Natural killer cell (primary cell): Measurements from ENCODE around the gene GALNT1. TPM values are rescaled to one million over a fixed set of nuclear protein-coding genes. Genes with fewer than 3 reads are reported as not detected.
"Not testable (repeated sequence)": the region's sequence is repeated elsewhere in the genome, so short reads cannot be mapped to it uniquely, and the experiment has no call there.

ENCODE experiments used
- ATAC-seq, 3 donors: fragments of 150-1000 bp in 2 of 3; fragments of 200-7000 bp in 1 of 3; cut with Tn5 transposase; 1 replicate in 1 of 3; 2 replicates in 2 of 3; pipeline ENCODE4 v1.10.0; 2021; ENCODE audit warnings: mild to moderate bottlenecking in 2 of 3, moderate library complexity in 2 of 3
- DNase-seq, 2 donors: peaks; one replicate each; pipeline versions ENCODE4 v3.0.0 to v3.0.0-alpha.2; 2013 to 2021; ENCODE audit warnings: mixed read lengths in 1 of 2
- H3K27ac ChIP-seq: one replicate; pipeline ENCODE4 v1.5.1; 2013; ENCODE audit warnings: mild to moderate bottlenecking, low read length
- H3K27me3 ChIP-seq: one replicate; pipeline ENCODE4 v1.6.1; 2013; ENCODE audit warnings: low read length; ENCODE audit not compliant: control insufficient read depth, insufficient read depth
- H3K36me3 ChIP-seq: one replicate; pipeline ENCODE4 v1.6.1; 2013; ENCODE audit warnings: low read length; ENCODE audit not compliant: control insufficient read depth, insufficient read depth
- H3K4me1 ChIP-seq: one replicate; pipeline ENCODE4 v1.6.1; 2013; ENCODE audit warnings: low read length; ENCODE audit not compliant: control insufficient read depth, insufficient read depth
- H3K4me3 ChIP-seq: one replicate; pipeline ENCODE4 v1.5.1; 2013; ENCODE audit warnings: low read length
- H3K9me3 ChIP-seq: one replicate; pipeline ENCODE4 v1.6.1; 2013; ENCODE audit warnings: low read length; ENCODE audit not compliant: control insufficient read depth, insufficient read depth
- H3K27ac Mint-ChIP-seq, 2 donors: one replicate each; pipeline ENCODE4 v1.8.0; 2022; ENCODE audit warnings: mild to moderate bottlenecking in 2 of 2, mixed read lengths in 2 of 2, moderate library complexity in 1 of 2
- H3K27me3 Mint-ChIP-seq, 2 donors: one replicate each; pipeline ENCODE4 v1.8.0; 2022; ENCODE audit warnings: low read depth in 2 of 2, mixed read lengths in 2 of 2
- H3K36me3 Mint-ChIP-seq: one replicate; pipeline ENCODE4 v1.8.0; 2022; ENCODE audit warnings: mixed read lengths
- H3K4me1 Mint-ChIP-seq, 2 donors: one replicate each; pipeline ENCODE4 v1.8.0; 2022; ENCODE audit warnings: mixed read lengths in 2 of 2
- H3K4me3 Mint-ChIP-seq: one replicate; pipeline ENCODE4 v1.8.0; 2022; ENCODE audit warnings: mild to moderate bottlenecking, moderate library complexity, mixed read lengths
- H3K9me3 Mint-ChIP-seq, 2 donors: one replicate each; pipeline ENCODE4 v1.8.0; 2022; ENCODE audit warnings: mixed read lengths in 2 of 2
- WGBS: methylation state at CpG from one replicate; pipeline ENCODE4 v1.1.7; 2013; ENCODE audit warnings: missing lambda C conversion rate; ENCODE audit not compliant: insufficient coverage; 5-methylcytosine and 5-hydroxymethylcytosine counted together
- intact Hi-C: fragments of 100-400 bp; cut with micrococcal nuclease; formaldehyde crosslinking; loops from one replicate; pipeline ENCODE4 v1.14.2; 2022
- total RNA-seq, 4 donors: library from RNA; stranded (reverse); fragments of 120-200 nt in 1 of 4; gene quantifications; one replicate each; pipeline versions ENCODE4 v1.2.3 to v1.2.4, GENCODE V29; 2013 to 2022
- TF ChIP-seq, protein P1 (sequence below): fragments of 200-600 bp; IDR thresholded peaks from one replicate; pipeline ENCODE4 v1.8.0; 2022; ENCODE audit warnings: antibody characterized with exemption

Gene GALNT1
- total RNA-seq, 3 donors from 2014 or later (not counting 1 experiment from before 2014, with no cell fraction given) = 49.2 to 57.1 (median 50.0) TPM

DNA sequence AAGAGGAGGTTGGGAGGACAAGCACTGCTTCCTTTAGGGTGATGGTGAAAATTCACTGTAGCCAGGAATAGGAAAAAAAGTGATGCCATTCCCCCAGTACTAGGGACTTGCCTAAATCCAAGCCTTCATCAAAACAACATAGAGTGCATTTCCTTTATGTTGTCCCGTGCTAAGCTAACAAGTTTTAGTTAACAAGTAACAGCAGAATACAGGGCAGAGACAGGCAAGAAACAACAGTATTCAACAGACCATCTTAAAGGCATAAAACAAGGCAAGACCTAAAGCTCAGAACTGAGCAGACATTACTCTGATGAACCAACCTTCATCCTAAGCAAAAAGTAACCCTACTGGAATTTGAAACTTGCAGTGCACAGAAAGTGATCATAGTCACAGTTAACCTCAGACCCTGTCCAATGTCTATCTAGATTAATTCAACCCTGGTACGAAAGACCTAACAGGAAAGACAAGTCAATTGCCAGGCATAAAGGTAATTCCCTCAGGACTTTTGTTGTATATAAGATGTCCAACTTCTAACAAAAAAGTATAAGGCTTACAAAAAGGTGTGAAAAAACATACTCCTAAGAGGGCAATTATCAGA lies 34.4 kb upstream of the GALNT1 start:
- DNase-seq = no peak
- no peaks in the 10 kb centered on the region for H3K4me1 Mint-ChIP-seq
- no peaks in the 10 kb centered on the region for H3K36me3 Mint-ChIP-seq
- intact Hi-C loops = no loop called here
- Histone ChIP-seq H3K4me3 (no peak overlapping the region), H3K27me3 (no peaks in the 10 kb centered on the region), H3K36me3 (no peaks in the 10 kb centered on the region), H3K9me3 (no peaks in the 10 kb centered on the region), H3K27ac (no peak overlapping the region), H3K4me1 (no peaks in the 10 kb centered on the region)
- ATAC-seq = no peak
- 83% methylated on average over 1 of the region's 2 CpGs for WGBS
- H3K27ac Mint-ChIP-seq = no peak overlapping the region
- peaks cover 13 to 17% of the 10 kb centered on the region in 2 donors for H3K27me3 Mint-ChIP-seq
- no peak overlapping the region for H3K4me3 Mint-ChIP-seq
- H3K9me3 Mint-ChIP-seq = no peaks in the 10 kb centered on the region
- TF ChIP-seq, protein P1, sequence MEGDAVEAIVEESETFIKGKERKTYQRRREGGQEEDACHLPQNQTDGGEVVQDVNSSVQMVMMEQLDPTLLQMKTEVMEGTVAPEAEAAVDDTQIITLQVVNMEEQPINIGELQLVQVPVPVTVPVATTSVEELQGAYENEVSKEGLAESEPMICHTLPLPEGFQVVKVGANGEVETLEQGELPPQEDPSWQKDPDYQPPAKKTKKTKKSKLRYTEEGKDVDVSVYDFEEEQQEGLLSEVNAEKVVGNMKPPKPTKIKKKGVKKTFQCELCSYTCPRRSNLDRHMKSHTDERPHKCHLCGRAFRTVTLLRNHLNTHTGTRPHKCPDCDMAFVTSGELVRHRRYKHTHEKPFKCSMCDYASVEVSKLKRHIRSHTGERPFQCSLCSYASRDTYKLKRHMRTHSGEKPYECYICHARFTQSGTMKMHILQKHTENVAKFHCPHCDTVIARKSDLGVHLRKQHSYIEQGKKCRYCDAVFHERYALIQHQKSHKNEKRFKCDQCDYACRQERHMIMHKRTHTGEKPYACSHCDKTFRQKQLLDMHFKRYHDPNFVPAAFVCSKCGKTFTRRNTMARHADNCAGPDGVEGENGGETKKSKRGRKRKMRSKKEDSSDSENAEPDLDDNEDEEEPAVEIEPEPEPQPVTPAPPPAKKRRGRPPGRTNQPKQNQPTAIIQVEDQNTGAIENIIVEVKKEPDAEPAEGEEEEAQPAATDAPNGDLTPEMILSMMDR = no peak

DNA sequence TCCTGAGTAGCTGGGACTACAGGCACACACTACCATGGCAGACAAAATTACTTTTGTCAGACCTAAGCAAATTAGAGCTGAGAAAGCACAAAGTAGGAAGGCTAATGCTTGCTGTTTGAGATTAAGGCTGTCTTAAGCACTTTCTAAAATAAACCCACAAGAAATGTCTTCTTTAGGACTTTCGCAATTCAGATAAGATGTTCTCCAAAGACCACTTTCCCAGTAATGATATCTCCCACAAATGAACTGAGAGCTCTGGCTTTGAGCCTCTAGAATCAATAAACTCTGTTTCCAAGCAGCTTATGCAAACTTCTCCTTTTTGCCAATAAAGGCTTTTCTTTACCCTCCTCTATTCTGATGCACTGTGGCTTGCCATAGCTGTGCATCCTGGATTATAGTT lies 32.0 kb upstream of the GALNT1 start:
- no peaks in the 10 kb centered on the region for H3K36me3 ChIP-seq
- H3K27me3 ChIP-seq = no peaks in the 10 kb centered on the region
- DNase-seq (no peak), ATAC-seq (no peak)
- no peak overlapping the region for H3K27ac Mint-ChIP-seq
- H3K9me3 Mint-ChIP-seq = no peaks in the 10 kb centered on the region
- intact Hi-C loops = no loop called here
- TF ChIP-seq, protein P1 = no peak
- peaks cover 13 to 26% of the 10 kb centered on the region in 2 donors for H3K27me3 Mint-ChIP-seq
- H3K4me1 ChIP-seq = no peaks in the 10 kb centered on the region
- no peaks in the 10 kb centered on the region for H3K36me3 Mint-ChIP-seq
- no peak overlapping the region for H3K4me3 Mint-ChIP-seq
- no peak overlapping the region for H3K27ac ChIP-seq
- no peak overlapping the region for H3K4me3 ChIP-seq
- H3K4me1 Mint-ChIP-seq = no peaks in the 10 kb centered on the region
- H3K9me3 ChIP-seq = no peaks in the 10 kb centered on the region
- 93% methylated on average over 1 of the region's 1 CpG for WGBS

DNA sequence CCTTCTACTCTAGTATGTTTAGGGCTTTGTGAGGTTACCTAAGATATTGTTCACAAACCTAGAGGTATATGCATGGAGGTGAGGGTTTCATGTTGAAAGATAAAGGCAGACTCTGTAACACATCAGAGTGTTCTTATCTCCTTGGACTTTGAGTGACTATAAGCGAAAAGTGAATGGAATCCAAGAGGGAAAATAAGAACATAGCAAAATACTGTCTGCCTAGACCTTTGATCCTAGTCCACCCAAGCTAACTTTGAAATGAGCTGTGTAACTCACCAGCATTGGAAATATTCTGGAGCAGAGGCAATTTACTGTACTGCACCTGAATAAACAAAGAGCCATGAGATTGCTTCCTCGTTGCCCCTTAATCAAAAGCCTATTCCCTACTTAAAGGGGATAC lies 28.2 kb upstream of the GALNT1 start:
- Mint-ChIP-seq H3K27me3 (peaks cover 6 to 19% of the 10 kb centered on the region in 2 donors), H3K4me1 (no peaks in the 10 kb centered on the region), H3K9me3 (no peaks in the 10 kb centered on the region), H3K27ac (no peak overlapping the region), H3K36me3 (no peaks in the 10 kb centered on the region), H3K4me3 (no peak overlapping the region)
- WGBS = 93% methylated on average over 1 of the region's 2 CpGs
- Histone ChIP-seq H3K27me3 (no peaks in the 10 kb centered on the region), H3K4me1 (no peaks in the 10 kb centered on the region), H3K9me3 (no peaks in the 10 kb centered on the region), H3K4me3 (no peak overlapping the region), H3K36me3 (no peaks in the 10 kb centered on the region), H3K27ac (no peak overlapping the region)
- ATAC-seq (no peak), DNase-seq (no peak)
- TF ChIP-seq, protein P1 = no peak
- intact Hi-C loops = no loop called here

DNA sequence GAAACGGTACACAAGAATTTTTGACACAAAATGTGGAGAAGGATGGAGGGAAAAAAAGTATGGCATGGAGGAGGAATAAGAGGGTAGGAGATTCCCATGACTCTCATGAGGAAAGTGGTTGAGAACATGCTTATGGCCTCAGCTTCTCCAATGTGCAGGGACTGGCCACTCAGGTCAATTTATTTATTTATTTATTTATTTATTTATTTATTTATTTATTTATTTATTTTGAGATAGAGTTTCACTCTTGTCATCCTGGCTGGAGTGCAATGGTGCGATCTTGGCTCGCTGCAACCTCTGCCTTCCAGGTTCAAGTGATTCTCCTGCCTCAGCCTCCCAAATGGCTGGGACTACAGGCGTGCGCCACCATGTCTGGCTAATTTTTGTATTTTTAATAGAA lies 26.0 kb upstream of the GALNT1 start:
- H3K36me3 ChIP-seq, H3K27ac Mint-ChIP-seq, H3K36me3 Mint-ChIP-seq, H3K9me3 ChIP-seq, H3K4me1 ChIP-seq, H3K4me3 Mint-ChIP-seq, H3K27me3 ChIP-seq, H3K9me3 Mint-ChIP-seq, DNase-seq, H3K27ac ChIP-seq, H3K4me1 Mint-ChIP-seq, intact Hi-C loops, ATAC-seq, H3K4me3 ChIP-seq: not testable (repeated sequence)
- peaks cover 6 to 19% of the 10 kb centered on the region in 2 donors for H3K27me3 Mint-ChIP-seq
- 97% methylated on average over 5 of the region's 5 CpGs for WGBS
